ES-I3 (cell line): ENCODE data around the gene RTKN2.

Experiments
- H3K36me3 ChIP-seq: 2 replicates; pipeline ENCODE4 v1.6.1; 2013; ENCODE audit warnings: mild to moderate bottlenecking, low read length, control low read depth, moderate library complexity; ENCODE audit not compliant: insufficient read depth
- H3K4me1 ChIP-seq: 2 replicates; pipeline ENCODE4 v1.6.1; 2013; ENCODE audit warnings: mild to moderate bottlenecking, control low read depth, low read length; ENCODE audit not compliant: insufficient read depth
- H3K9ac ChIP-seq: 2 replicates; pipeline ENCODE4 v1.6.1; 2013; ENCODE audit warnings: low read depth, mild to moderate bottlenecking, low read length, moderate library complexity
- H3K9me3 ChIP-seq: 2 replicates; pipeline ENCODE4 v1.6.1; 2013; ENCODE audit warnings: mild to moderate bottlenecking, low read length, moderate library complexity; ENCODE audit not compliant: control insufficient read depth, insufficient read depth

RTKN2 gene

GRCh38 chr10:62166331-62167131, 102.1 kb downstream of the RTKN2 start:
- Histone ChIP-seq H3K4me1 (no peaks in the 10 kb centered on the region; the same call in 1 of the 2 replicates), H3K9ac (no peak overlapping the region), H3K36me3 (no peaks in the 10 kb centered on the region)

GRCh38 chr10:62165803-62166202, 102.8 kb downstream of the RTKN2 start:
- Histone ChIP-seq H3K9ac (no peak overlapping the region), H3K4me1 (no peaks in the 10 kb centered on the region; the same call in 1 of the 2 replicates), H3K36me3 (no peaks in the 10 kb centered on the region), H3K9me3 (no peaks in the 10 kb centered on the region)

More at GRCh38 chr10:62166331-62167131, 102.1 kb downstream of the RTKN2 start:
- no peaks in the 10 kb centered on the region for H3K9me3 ChIP-seq

GRCh38 chr10:62163024-62163423, 105.6 kb downstream of the RTKN2 start:
- H3K36me3 ChIP-seq = no peaks in the 10 kb centered on the region
- no peaks in the 10 kb centered on the region for H3K9me3 ChIP-seq
- no peak overlapping the region for H3K9ac ChIP-seq
- no peaks in the 10 kb centered on the region; the same call in 1 of the 2 replicates for H3K4me1 ChIP-seq

GRCh38 chr10:62162261-62162981, 106.2 kb downstream of the RTKN2 start:
- Histone ChIP-seq H3K36me3 (no peaks in the 10 kb centered on the region), H3K4me1 (no peaks in the 10 kb centered on the region; the same call in 1 of the 2 replicates), H3K9me3 (no peaks in the 10 kb centered on the region), H3K9ac (no peak overlapping the region)

GRCh38 chr10:62159351-62159750, 109.3 kb downstream of the RTKN2 start:
- no peak overlapping the region for H3K9ac ChIP-seq
- no peaks in the 10 kb centered on the region for H3K9me3 ChIP-seq
- H3K36me3 ChIP-seq = no peaks in the 10 kb centered on the region
- no peaks in the 10 kb centered on the region for H3K4me1 ChIP-seq

- Histone ChIP-seq H3K4me1 (no peaks in the 10 kb centered on the region), H3K36me3 (no peaks in the 10 kb centered on the region), H3K9ac (no peak overlapping the region), H3K9me3 (no peaks in the 10 kb centered on the region)
Measured at GRCh38 chr10:62157601-62158000, 111.0 kb downstream of the RTKN2 start.

- Histone ChIP-seq H3K36me3 (no peaks in the 10 kb centered on the region), H3K4me1 (no peaks in the 10 kb centered on the region), H3K9ac (no peak overlapping the region), H3K9me3 (no peaks in the 10 kb centered on the region)
Measured at GRCh38 chr10:62155054-62155680, 113.5 kb downstream of the RTKN2 start.

- Histone ChIP-seq H3K9me3 (no peaks in the 10 kb centered on the region), H3K4me1 (no peaks in the 10 kb centered on the region), H3K36me3 (no peaks in the 10 kb centered on the region), H3K9ac (no peak overlapping the region)
Measured at GRCh38 chr10:62154231-62154630, 114.4 kb downstream of the RTKN2 start.

- Histone ChIP-seq H3K9ac (no peak overlapping the region), H3K36me3 (no peaks in the 10 kb centered on the region), H3K4me1 (no peaks in the 10 kb centered on the region), H3K9me3 (no peaks in the 10 kb centered on the region)
Measured at GRCh38 chr10:62153191-62153590, 115.5 kb downstream of the RTKN2 start.

- H3K36me3 ChIP-seq = no peaks in the 10 kb centered on the region
- H3K9ac ChIP-seq = no peak overlapping the region
- H3K9me3 ChIP-seq = no peaks in the 10 kb centered on the region
- no peaks in the 10 kb centered on the region for H3K4me1 ChIP-seq
Measured at GRCh38 chr10:62149621-62150020, 119.0 kb downstream of the RTKN2 start.

GRCh38 chr10:62148155-62148554, 120.5 kb downstream of the RTKN2 start:
- no peak overlapping the region for H3K9ac ChIP-seq

GRCh38 chr10:62147425-62147824, 121.2 kb downstream of the RTKN2 start:
- Histone ChIP-seq H3K36me3 (no peaks in the 10 kb centered on the region), H3K4me1 (no peaks in the 10 kb centered on the region), H3K9me3 (no peaks in the 10 kb centered on the region; the same call in 1 of the 2 replicates), H3K9ac (no peak overlapping the region)

More at GRCh38 chr10:62148155-62148554, 120.5 kb downstream of the RTKN2 start:
- H3K9me3 ChIP-seq = no peaks in the 10 kb centered on the region; the same call in 1 of the 2 replicates
- no peaks in the 10 kb centered on the region for H3K4me1 ChIP-seq
- no peaks in the 10 kb centered on the region for H3K36me3 ChIP-seq

GRCh38 chr10:62136931-62137330, 131.7 kb downstream of the RTKN2 start:
- H3K9ac ChIP-seq = no peak overlapping the region
- 0 out of 2 replicates have a peak, but pooled peaks cover 3% of the 10 kb centered on the region for H3K9me3 ChIP-seq
- no peaks in the 10 kb centered on the region for H3K36me3 ChIP-seq
- H3K4me1 ChIP-seq = no peaks in the 10 kb centered on the region

- H3K4me1 ChIP-seq = no peaks in the 10 kb centered on the region
- H3K9ac ChIP-seq = no peak overlapping the region
- H3K9me3 ChIP-seq = peaks cover 3% of the 10 kb centered on the region; the same call in 1 of the 2 replicates
- H3K36me3 ChIP-seq = no peaks in the 10 kb centered on the region
Measured at GRCh38 chr10:62133618-62134017, 135.0 kb downstream of the RTKN2 start.
